ENCODE measurements around the gene PDLIM1.
"Not testable (repeated sequence)": the region's sequence is repeated elsewhere in the genome, so short reads cannot be mapped to it uniquely, and the experiment has no call there.

Gene PDLIM1

DNA sequence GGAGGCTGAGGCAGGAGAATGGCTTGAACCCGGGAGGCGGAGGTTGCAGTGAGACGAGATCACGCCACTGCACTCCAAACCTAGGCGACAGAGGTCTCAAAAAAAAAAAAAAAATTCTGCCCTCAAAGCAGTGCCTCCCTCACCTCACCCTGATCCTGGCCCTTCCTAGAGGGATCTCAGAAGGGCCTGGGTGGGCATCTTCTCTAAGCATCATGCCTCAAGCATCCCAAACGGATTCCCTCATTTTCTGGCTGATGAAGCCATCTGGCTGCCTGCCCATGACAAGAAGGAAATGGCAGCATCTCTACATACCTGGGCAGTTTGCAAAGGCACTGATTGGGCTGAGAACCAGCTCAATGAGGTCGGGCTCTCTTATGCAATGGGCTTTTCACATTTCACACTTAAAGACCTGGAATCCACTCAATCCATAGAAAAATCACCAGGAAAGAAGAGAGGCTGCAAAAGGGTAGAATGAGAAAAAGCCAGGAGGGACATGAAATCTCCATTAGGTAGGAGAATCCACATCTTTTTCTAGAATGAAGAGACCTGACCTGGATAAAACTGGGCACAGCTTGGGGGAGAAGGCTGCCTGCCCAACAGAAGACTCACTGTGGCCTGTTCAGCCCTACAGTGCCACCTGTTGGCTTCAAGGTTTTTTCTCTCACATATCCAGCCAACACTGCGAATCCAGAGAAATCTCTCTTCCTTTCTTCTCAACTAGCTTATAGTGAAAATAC, 48.1 kb downstream of the PDLIM1 start:
- peak; percentile 49 for DNase-seq
- ATAC-seq: peak; percentile 53

DNA sequence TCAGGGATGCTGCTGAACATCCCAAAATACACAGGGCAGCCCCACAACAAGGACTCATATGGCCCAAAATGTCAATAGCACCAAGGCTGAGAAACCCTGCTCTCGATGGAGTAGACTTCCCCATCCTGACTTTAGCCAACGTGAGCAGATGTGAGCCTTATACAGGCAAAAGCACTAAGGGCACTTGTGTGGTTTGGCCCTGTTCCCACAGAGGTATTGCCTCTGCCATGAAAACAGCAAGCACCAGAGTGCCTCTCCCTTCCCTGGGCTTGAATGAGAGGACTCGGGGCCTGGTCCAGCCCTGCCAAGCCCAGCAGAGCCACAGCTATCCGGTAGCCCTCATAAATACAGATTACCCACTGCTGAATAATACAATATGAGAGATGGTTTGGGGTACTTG, 49.3 kb downstream of the PDLIM1 start:
- ATAC-seq (no peak), DNase-seq (no peak)

DNA sequence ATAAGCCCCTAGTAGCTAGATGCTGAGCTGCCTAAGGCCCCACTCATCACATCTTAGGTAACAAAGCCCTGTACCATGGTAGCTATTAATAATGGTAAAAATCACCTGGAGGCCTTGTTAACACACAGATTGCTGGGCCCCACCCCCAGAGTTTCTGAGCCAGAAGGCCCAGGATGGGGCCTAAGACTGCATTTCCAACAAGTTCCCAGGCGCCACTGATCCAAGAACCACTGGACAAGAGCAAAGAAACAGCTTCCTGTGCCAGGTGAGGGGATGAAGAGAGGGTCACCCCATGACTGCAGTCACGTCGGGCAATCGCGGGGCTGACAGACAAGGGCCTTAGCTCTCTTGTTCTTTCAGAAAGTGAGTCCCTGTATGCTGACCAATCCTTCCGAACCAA, 50.0 kb downstream of the PDLIM1 start:
- no peak for DNase-seq
- ATAC-seq: no peak

DNA sequence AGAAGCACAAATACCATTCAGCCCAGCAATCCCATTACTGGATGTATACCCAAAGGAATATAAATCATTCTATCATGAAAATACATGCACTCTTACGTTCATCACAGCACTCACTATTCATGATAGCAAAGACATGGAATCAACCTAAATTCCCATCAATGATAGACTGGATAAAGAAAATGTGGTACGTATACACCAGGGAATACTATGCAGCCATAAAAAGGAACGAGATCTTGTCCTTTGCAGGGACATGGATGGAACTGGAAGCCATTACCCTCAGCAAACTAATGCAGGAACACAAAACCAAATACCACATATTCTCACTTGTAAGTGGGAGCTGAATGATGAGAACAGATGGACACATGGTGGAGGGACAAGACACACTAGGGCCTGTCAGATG, 50.7 kb downstream of the PDLIM1 start:
- DNase-seq, ATAC-seq: not testable (repeated sequence)

DNA sequence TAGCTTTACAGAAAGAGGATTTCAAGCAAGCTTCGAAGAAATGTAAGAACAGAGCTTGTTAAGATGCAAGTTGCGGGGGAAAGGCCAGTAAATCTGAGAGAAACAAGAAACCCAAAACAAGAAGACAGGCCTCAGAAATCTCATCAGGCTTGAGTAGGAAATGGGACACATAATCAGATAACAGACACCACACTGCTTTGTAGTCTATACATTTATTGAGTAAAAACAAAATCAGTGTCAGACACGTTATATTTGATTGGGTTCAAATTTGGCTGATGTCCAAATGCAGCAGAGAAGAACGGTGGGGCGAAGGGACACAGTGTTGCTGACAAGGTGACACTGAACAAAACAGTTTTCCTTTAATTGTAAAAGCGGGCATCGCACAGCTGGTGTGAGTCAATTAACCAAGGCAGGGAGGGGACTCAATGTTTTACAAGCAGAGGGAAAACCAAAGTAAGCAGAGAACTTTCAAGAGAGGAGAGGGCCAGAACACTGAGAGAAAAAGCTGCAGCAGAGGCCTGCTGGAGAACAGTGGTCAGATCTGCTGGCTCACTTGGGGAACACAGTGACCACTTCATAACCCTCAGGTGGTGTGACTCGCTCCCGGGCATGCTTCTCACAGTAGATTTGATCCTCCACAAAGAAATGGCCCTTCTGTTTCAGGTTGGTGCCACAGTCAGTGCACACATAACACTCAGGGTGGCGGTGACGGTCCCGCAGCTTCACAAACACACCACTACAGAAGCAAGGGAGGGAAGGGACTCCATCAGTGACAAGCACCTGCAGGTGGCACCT, 53.2 kb downstream of the PDLIM1 start:
- ATAC-seq: no peak
- DNase-seq: no peak

DNA sequence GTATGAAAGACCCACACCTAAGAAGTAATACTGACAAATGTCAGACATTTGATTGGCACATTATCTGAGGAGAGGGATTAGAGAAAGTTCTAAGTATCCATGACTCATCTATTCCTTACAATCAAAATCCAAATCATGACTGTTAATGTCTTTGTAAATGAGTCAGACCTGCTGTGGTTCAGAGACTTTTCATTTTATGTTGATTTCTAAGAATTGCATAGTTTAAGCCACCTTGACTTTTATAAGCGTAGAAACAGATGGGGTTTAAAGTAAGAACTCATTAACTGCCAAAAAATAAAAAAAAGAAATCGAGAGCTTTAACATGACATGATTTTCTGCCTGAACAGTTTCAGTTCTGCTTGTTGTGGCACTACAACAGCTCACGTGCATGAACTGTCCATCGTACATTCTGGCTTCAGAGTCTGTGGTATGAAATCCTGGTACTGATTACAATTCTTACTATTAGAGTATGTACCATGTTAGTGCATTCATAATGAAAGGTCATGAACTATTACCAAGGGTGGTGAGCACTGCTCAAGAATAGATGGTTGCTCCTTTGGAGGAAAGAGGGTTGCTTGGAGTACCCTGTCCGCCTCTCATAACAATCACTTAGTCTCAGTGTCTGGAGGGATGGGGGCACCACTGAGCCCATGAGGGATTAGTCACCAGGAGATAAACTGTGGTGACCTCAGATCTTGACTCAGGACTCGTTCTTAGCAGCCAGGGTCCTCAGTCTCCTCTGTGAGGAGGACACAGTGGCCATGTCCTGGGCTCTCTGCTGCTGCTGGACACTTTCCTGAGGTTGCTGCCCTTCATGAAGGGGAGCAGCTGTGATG, 54.5 kb downstream of the PDLIM1 start:
- peak; percentile 88 for ATAC-seq

DNA sequence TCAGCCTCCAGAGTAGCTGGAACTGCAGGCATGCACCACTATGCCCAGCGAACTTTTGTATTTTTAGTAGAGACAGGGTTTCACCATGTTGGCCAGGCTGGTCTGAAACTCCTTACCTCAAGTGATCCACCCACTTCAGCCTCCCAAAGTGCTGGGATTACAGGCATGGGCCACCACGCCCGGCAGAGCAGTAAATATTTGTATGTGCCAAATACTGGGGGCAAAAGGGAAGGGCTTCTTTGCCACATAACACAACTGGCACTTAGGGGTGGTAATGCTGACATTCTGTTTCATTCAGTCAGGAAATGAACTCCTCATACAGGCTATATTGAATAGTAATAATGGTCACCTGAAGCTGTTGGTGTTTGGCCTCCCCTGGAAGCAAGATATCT, 55.1 kb downstream of the PDLIM1 start:
- ATAC-seq (no peak), DNase-seq (no peak)

More for the DNA sequence above, 54.5 kb downstream of the PDLIM1 start:
- no peak for DNase-seq

DNA sequence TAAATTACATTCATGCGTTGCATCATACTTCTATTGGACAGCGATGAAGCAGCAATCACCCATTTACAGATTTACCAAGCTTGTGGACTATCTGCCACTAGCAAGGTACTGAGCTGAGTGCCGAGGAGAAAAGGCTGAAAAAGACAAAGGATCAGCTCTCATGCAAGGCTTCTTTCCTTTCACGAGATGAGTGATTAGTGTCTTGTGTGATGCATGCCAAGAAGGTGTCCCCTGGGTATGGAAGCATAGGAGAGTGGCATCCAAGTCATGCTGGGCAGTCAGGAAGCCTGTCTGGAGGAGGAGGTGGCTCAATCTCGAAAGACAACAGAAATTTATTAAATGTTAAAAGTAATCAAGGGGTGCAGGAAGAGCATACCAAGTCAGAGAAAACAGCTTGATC, 55.9 kb downstream of the PDLIM1 start:
- no peak for DNase-seq
- no peak for ATAC-seq

DNA sequence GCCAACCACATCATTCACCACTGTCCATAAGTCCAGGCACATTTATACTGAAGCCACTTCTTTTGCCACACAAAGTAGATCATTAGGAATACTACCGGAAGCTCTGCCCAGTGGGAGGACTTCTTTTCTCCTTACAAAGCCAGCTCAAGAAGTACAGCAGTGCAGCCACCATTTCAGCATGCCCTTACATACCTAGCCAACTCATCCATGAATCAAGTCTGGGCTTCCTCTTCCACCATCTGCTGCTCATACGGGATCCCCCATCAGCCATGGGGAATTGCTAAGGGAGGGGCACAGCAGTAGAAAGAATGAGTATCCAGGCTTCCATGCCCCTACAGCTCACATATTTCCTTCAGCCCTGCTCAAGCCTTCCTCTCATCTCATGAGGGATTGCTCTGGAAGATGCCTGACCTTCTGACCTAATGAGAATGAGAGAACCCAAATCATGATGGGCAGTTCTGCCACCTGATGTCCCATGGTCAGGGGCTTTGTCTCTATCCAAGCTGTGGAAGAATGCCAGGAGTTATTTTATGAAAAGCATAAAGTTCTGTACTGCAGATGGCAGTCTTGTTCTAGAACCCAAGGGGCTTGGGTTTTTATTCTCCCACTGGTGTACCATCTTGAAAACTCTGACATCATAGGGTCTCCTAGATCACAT, 57.3 kb downstream of the PDLIM1 start:
- ATAC-seq (no peak), DNase-seq (no peak)

DNA sequence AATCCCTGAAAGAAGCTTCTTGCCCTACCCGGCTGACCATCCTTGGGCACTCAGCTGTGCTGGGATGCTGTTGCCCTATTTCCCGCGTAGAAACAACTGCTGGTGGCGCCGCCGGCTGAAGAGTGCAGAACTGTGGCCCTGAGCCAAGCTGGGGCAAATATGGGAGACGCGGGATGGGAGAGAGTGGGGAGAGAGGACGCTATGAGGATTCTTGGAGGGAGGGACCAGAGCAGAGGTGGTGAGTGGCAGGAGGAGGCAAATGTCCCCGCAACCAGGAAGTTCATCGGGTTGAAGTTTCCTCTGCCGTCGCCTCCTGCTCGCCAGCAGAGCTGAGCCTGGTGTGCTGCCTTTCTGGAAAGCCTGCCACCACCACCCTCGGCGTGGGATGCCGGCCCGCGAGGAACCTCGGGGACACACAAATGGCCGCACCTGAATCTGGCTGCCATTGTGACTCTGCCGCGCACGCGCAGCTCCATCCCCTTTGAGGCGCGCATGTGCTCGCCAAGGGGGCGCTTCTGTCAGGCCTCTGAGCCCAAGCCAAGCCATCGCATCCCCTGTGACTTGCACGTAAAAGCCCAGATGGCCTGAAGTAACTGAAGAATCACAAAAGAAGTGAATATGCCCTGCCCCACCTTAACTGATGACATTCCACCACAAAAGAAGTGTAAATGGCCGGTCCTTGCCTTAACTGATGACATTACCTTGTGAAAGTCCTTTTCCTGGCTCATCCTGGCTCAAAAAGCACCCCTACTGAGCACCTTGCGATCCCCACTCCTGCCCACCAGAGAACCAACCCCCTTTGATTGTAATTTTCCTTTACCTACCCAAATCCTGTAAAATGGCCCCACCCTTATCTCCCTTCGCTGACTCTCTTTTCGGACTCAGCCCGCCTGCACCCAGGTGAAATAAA, 59.9 kb downstream of the PDLIM1 start:
- DNase-seq (peak; percentile 54), ATAC-seq (peak; percentile 53)

DNA sequence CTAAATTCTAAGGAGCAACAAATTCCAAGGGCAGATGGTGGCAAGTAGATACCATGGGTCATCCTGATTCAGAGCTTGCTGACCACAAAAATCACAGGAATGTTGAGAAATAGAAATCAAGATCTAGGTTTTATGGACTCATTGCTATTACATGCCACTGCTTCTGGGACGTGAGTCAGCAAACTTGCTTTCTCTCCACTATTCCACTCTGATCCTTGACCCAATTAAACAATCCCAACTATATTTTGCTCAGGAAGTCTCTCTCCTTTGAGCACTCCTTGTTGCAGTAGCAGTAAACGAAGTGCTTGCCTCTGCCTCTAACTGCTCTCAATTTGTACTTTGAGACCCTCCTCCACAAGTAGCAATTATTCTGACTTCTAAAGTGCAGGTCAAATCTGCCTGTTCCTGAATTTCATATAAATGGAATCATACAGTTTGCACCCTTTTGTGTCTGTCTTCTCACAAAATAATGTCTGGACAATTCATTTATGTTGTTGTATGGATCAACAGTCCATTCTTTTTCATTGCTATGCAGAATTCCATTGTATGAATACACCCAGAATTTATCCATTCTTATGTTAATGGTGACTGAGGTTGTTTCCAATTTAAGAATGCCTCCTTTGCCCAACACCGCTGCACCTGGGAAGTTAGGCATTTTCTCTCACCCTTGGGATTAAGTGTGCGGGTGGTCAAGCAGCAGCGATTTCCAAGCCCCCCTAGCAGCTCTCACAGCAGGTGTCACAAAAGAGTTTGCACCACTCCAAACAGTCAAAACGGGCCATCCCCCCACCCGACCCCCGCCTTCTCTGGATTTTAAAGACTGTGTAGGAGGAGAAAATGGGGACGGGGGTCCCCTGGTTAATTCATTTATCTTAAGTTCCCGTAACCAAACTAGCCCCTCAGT, 60.8 kb downstream of the PDLIM1 start:
- no peak for DNase-seq
- ATAC-seq: no peak

DNA sequence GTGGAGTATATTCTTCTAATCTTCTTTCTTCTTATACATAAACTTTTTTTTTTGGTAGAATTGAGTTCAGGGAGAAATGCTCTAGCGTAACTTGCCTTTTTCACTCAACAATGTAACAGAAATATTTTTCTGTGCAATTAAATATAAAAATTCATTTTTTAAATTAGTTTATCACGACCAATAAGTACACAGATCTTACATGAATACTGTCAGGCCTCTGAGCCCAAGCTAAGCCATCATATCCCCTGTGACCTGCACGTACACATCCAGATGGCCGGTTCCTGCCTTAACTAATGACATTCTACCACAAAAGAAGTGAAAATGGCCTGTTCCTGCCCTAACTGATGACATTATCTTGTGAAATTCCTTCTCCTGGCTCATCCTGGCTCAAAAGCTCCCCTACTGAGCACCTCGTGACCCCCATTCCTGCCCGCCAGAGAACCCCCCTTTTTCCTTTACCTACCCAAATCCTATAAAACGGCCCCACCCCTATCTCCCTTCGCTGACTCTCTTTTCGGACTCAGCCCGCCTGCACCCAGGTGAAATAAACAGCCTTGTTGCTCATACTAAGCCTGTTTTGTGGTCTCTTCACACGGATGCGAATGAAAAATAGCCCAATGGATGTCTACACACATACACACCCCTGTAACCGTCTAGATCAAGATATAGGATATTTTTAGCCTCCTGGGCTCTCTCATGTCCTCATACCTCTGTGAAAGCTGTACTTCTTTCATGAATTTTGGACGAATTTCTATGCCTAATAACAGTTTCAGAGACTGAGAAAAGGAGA, 61.7 kb downstream of the PDLIM1 start:
- DNase-seq, ATAC-seq: not testable (repeated sequence)

DNA sequence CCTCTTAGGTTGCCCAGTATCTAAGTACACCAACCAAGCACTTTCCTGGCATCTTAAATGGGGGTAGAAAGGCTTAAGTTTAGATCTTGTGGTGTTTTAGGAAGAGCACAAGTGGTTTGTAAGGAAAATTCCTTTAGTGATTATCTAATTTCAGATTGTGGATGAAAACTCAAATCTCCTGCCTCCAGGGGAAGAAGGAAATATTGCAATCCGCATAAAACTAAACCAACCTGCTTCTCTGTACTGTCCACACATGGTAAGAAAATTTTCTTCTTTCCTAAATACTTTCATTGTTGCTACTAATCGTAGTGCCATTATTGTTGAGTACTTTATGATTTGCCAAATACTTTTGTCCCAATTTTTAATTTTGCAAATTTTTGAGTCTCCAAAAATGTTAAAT, 65.7 kb downstream of the PDLIM1 start:
- no peak for DNase-seq

DNA sequence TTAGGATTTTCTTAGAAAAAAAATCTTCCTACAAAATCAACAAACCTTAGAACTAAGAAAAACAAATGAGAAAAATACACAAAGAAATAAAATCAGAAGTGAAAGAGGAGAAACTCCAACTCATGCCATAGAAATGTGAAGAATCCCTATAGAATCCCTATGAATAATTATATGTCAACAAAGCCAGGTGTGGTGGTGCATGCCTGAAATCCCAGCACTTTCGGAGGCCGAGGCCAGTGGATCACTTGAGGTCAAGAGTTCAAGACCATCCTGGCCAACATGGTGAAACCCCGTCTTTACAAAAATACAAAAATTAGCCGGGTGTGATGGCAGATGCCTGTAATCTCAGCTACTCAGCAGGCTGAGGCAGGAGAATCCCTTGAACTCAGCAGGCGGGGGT, 69.7 kb downstream of the PDLIM1 start:
- DNase-seq (no peak), ATAC-seq (no peak)

More for the DNA sequence above, 65.7 kb downstream of the PDLIM1 start:
- no peak for ATAC-seq

DNA sequence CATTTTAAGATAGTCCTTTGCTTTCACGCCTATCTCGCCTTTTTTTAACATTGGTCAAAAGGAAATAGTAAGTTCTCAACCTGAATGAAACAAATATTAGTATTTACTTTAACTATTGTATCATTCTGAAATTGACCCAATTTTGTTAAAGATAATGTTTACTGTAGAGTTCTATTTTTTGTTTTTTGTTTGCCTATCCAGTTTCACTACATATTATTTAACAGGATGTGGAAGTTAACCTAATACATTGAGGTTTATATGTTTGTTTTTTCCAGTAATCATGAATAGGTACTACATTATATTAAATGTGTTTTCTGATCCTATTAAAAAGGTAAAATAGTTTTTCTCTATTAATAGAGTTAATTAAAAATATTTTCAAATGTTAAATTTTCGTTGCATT, 70.3 kb downstream of the PDLIM1 start:
- DNase-seq (no peak), ATAC-seq (no peak)

DNA sequence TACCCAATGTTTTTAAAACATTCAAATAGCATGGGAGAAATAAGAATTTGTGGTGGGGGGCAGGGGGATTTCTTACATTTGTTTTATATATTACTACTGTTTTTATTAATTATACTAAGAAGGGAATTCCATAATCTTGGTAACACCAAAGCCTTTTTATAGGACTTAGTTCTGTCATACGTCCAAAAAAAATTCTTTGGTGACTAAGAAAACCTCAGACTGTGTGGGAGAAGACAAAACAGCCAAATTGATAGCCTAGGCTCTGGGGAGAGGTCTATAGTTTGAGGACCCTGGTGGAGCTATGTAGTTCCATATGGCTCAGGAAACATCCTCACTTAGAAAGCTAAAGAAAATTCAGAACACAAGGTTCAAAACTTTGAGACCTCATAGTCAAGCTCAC, 73.3 kb downstream of the PDLIM1 start:
- ATAC-seq (no peak), DNase-seq (no peak)

DNA sequence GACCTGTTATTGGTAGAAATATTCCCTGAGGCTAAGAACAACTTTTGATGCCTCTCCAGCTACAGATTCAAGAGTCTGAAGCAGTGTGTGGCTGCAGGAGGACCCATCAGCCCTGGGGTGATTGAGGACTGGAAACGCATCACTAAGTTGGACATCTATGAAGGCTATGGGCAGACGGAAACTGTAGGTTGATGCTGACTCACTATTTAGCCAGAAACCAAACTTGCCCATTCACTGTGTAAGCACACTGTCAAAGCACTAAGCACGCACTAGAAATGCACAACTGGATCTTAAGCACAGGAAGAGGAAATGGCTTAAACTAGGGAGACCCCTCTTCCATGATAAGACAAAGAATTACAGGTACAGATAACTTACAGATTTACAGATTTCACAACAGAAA, 76.0 kb downstream of the PDLIM1 start:
- DNase-seq: no peak

DNA sequence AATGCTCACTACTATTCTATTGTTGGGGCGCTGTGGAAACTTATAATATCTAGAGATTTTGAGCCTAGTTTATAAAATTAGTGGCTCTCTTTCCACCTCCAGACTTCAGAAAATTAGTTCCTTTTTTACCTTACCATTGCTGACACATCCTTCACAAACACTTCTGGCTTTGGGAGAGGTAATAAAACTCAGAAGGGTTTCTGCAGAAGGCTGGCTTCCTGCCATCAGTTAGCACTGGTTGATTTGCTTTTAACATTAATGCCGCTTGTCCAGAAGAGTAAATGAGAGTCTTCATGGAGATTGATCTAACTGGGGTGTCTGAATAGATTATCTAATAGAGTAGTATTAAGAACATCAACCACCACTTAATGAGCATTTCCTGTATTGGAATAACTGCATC, 76.4 kb downstream of the PDLIM1 start:
- ATAC-seq (no peak), DNase-seq (no peak)

More for the DNA sequence above, 76.0 kb downstream of the PDLIM1 start:
- no peak for ATAC-seq

DNA sequence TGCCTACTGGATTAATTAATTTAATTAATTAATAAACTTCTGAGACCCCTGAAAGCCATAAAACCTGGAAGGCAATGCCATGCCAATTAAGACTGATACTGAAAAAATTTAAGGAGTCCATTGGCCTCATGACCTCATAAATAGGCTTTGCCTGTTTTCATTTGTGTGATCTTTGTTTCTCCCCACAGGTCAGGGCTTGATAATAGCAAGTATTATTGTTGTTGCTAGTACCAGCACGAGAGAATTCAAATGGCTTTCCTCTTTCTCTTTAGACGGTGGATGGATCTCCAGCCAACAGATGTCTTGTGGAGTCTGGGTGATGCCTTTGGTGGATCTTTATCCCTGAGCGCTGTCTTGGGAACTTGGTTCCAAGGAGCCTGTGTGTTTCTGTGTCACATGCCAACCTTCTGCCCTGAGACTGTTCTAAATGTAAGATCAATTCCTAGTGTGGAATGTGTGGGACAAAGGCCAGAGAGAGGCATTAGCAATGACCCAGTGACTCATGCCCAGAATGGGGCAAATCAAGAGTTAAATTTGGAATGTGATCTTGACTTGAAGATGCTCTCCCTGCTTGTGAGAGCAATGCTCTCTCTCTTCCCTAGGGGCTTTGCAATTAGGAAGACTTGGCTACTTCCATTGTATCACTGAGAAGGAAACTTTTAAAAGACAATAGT, 79.1 kb downstream of the PDLIM1 start:
- ATAC-seq: no peak
- DNase-seq: no peak
